WERI-Rb-1 (cell line): ENCODE data around the gene ATP7B.

Source experiments
- DNase-seq: peaks from one replicate; pipeline ENCODE4 v3.0.0-alpha.2; 2020
- H3K27ac ChIP-seq: fragments of 250-450 bp; sonication (Bioruptor Pico); 2 replicates; pipeline ENCODE4 v1.5.1; 2020; ENCODE audit warnings: mild to moderate bottlenecking, moderate library complexity
- H3K27me3 ChIP-seq: fragments of 250-450 bp; sonication (Bioruptor Pico); 2 replicates; pipeline ENCODE4 v1.5.1; 2021; ENCODE audit warnings: mild to moderate bottlenecking, low read depth, moderate library complexity; ENCODE audit not compliant: insufficient read depth, severe bottlenecking
- H3K36me3 ChIP-seq: fragments of 250-450 bp; sonication (Bioruptor Pico); 2 replicates; pipeline ENCODE4 v1.5.1; 2020; ENCODE audit warnings: mild to moderate bottlenecking, moderate library complexity
- H3K4me3 ChIP-seq: 2 replicates; pipeline ENCODE4 v1.5.1; 2011; ENCODE audit warnings: low read depth, mild to moderate bottlenecking, control low read depth, low read length
- H3K9me3 ChIP-seq: fragments of 250-450 bp; sonication (Bioruptor Pico); 2 replicates; pipeline ENCODE4 v1.5.1; 2021; ENCODE audit warnings: mild to moderate bottlenecking, moderate library complexity; ENCODE audit not compliant: severe bottlenecking
- CTCF ChIP-seq: IDR thresholded peaks from 2 replicates; pipeline ENCODE4 v1.5.1; 2011; ENCODE audit warnings: low read depth, mild to moderate bottlenecking, control low read depth, inconsistent platforms, low read length

ATP7B gene

DNA sequence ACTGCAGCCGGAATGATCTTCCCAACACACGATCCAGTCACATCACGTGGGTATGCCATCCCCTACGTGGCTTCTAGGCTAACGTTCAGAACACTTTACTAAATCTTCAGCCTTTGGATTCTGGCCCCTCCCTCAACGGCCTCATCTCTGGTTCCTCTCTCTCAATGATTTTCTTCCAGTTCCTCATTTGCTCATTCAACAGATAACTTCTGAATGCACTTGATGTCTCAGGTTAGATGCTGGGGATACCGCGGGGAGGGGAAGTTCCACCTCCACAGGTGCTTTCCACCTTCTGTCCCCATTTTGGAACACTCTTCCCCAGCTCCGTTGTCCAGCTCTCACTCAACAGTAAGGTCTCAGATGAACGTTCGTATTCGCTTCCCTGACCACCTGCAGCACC is 66.1 kb downstream of the ATP7B start:
- Histone ChIP-seq H3K4me3 (no peak overlapping the region), H3K27ac (no peak overlapping the region), H3K9me3 (no peaks in the 10 kb centered on the region), H3K27me3 (no peaks in the 10 kb centered on the region), H3K36me3 (no peaks in the 10 kb centered on the region)
- TF ChIP-seq CTCF: no peak
- no peak for DNase-seq

DNA sequence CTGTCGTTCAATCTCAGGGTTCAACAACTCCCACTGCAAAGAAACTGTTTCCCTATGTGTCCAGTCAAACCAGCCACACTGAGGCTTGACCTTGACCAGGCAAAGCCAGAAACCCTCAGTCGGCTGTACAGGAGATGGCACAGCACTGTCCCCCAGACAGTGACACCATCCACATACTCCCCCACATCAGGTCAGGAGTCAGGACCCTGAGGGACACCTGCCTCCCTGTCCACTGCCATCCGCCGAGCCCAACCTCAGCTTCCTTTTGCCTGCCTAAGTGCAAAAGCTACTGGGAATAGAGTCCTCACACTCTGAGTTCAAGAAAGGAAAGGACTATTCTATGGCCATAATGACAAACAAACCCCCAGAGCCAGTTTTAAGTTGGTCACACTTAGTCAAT is 66.8 kb downstream of the ATP7B start:
- Histone ChIP-seq H3K27me3 (no peaks in the 10 kb centered on the region), H3K36me3 (no peaks in the 10 kb centered on the region)
- TF ChIP-seq CTCF: no peak

GRCh38 chr13:51943721-51944120 is 67.5 kb downstream of the ATP7B start:
- H3K27me3 ChIP-seq: no peaks in the 10 kb centered on the region
- no peak overlapping the region for H3K27ac ChIP-seq
- H3K36me3 ChIP-seq: no peaks in the 10 kb centered on the region
- no peak overlapping the region for H3K4me3 ChIP-seq
- DNase-seq: no peak
- H3K9me3 ChIP-seq: no peaks in the 10 kb centered on the region
- no peak for TF ChIP-seq CTCF

More for the DNA sequence above, 66.8 kb downstream of the ATP7B start:
- Histone ChIP-seq H3K27ac (no peak overlapping the region), H3K4me3 (no peak overlapping the region), H3K9me3 (no peaks in the 10 kb centered on the region)
- no peak for DNase-seq

GRCh38 chr13:51942189-51942588 is 69.1 kb downstream of the ATP7B start:
- DNase-seq: no peak
- Histone ChIP-seq H3K9me3 (no peaks in the 10 kb centered on the region), H3K27me3 (no peaks in the 10 kb centered on the region)

GRCh38 chr13:51938454-51938853 is 72.8 kb downstream of the ATP7B start:
- DNase-seq: no peak
- Histone ChIP-seq H3K27ac (no peak overlapping the region), H3K9me3 (no peaks in the 10 kb centered on the region), H3K36me3 (no peaks in the 10 kb centered on the region), H3K27me3 (no peaks in the 10 kb centered on the region), H3K4me3 (no peak overlapping the region)
- no peak for TF ChIP-seq CTCF

More at GRCh38 chr13:51942189-51942588, 69.1 kb downstream of the ATP7B start:
- Histone ChIP-seq H3K36me3 (no peaks in the 10 kb centered on the region), H3K27ac (no peak overlapping the region), H3K4me3 (no peak overlapping the region)
- TF ChIP-seq CTCF: no peak

DNA sequence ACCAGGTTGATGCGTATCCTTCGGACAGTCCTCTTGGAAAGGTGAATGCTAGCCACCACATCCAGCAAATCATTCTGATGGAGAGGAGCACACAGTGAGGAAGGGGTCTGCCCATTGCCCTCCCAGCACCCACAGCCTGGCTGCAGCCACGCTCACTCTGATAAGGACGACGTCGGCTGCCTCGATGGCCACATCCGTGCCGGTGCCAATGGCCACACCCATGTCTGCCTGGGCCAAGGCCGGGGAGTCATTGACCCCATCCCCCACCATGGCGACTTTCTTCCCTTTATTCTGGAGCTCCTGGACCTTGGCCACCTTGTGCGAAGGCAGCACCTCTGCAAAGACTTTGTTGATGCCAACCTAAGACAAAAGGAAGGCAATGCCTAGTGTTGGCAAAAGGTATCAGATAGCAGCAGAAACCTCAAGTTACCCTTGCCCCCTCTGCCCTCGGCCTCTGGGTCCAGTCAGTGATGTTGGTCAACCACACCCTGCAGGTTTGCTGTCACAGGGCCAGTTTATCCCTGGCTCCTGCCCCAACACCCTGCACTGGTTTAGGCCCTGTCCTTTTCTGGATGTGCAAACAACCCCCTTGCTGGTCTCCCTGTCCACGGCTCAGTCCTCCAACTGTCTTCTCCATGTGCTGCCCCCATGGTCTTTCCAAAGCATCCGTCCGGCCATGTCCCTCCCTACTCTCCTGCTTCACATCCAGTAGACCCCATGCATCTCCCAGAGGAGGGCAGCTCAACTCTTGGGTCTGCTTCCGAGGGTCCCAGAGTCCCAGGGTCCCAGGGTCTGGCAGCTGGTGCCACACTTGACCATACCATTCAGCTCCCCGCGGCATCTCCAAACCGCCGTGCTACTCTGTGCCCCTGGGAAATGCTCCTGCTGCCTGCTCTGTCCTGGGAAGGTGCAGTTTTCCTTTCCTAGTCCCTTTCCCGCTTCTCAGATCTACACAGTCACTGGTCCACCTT is 73.6 kb downstream of the ATP7B start:
- no peaks in the 10 kb centered on the region for H3K27me3 ChIP-seq
- no peak overlapping the region for H3K4me3 ChIP-seq
- H3K27ac ChIP-seq: no peak overlapping the region
- H3K36me3 ChIP-seq: no peaks in the 10 kb centered on the region
- no peaks in the 10 kb centered on the region for H3K9me3 ChIP-seq
- no peak for TF ChIP-seq CTCF
- DNase-seq: no peak
